AG09309 (cell line): ENCODE measurements around the gene IFI27L2.
"Not testable (repeated sequence)": the region's sequence is repeated elsewhere in the genome, so short reads cannot be mapped to it uniquely, and the experiment has no call there.

Experiments used
- DNase-seq: peaks from one replicate; pipeline ENCODE4 v3.0.0-alpha.2; 2010; ENCODE audit warnings: low read depth
- H3K4me3 ChIP-seq: 2 replicates; pipeline ENCODE4 v1.5.1; 2011; ENCODE audit warnings: mild to moderate bottlenecking, low read depth, low read length, moderate library complexity; ENCODE audit not compliant: control insufficient read depth
- TF ChIP-seq, protein P1 (sequence below): IDR thresholded peaks from 2 replicates; pipeline ENCODE4 v1.5.1; 2011; ENCODE audit warnings: mild to moderate bottlenecking, low read depth, low read length, inconsistent platforms; ENCODE audit not compliant: insufficient read depth, control insufficient read depth; ENCODE audit errors: missing control alignments

IFI27L2 gene

DNA sequence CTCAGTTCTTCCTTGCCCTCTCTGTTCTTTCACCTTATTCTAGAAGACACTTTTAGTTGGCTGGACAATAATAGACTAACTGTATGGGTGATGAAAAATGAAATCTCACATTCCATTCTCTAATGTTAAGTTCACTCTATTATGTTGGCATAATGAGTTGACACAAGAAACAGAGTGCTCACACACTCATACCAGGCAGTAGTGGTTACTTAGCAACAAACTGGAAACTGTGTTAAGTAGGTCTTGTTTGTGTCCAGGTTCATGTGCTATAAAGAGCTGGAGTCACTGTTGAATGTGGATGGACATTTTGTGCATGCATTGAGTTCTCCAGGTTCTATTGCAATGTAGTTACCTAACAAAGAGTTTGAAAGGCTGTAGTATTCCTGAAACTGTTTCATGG lies 27.8 kb upstream of the IFI27L2 start:
- TF ChIP-seq, protein P1, sequence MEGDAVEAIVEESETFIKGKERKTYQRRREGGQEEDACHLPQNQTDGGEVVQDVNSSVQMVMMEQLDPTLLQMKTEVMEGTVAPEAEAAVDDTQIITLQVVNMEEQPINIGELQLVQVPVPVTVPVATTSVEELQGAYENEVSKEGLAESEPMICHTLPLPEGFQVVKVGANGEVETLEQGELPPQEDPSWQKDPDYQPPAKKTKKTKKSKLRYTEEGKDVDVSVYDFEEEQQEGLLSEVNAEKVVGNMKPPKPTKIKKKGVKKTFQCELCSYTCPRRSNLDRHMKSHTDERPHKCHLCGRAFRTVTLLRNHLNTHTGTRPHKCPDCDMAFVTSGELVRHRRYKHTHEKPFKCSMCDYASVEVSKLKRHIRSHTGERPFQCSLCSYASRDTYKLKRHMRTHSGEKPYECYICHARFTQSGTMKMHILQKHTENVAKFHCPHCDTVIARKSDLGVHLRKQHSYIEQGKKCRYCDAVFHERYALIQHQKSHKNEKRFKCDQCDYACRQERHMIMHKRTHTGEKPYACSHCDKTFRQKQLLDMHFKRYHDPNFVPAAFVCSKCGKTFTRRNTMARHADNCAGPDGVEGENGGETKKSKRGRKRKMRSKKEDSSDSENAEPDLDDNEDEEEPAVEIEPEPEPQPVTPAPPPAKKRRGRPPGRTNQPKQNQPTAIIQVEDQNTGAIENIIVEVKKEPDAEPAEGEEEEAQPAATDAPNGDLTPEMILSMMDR = no peak
- H3K4me3 ChIP-seq = no peak overlapping the region
- DNase-seq = no peak

DNA sequence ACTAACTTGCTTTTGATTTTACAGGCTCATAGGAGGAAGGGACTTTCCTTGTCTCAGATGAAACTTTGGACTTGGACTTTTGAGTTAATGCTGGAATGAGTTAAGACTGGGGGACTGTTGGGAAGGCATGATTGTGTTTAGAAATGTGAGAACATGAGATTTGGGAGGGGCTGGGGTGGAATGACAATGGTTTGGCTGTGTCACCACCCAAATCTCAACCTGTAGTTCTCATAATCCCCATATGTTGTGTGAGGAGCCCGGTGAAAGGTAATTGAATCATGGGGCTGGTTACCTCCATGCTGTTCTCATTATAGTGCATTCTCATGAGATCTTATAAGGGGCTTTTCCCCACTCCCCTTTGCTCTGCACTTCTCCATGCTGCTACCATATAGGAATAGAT lies 26.7 kb upstream of the IFI27L2 start:
- not testable (repeated sequence) for H3K4me3 ChIP-seq, DNase-seq

DNA sequence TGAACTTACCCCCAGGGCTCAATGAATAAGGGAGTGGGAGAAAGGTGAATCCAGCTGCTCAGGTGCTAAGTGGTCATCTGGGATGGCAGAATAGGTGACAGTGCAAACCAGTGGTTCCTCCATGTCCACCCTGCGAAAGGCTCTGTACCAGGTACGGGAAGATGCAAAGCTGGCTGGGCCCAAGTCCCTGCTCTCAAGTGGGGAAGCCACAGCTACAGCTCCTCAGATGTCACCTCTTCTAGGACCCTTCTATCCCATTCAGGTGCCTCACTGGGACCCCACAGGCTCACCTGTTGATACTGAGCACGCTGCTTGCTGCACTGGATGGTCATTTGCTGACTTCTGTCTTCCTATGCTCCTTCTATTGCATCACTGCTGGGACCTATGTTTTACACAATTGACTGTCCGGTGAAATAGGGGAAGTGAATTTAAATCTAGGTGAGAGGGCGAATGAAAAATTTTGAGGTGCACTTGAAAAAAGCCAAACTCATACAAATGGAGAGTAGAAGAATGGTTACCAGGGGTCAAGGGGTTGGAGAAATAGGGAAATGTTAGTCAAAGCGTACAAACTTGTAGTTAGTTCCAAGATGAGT lies 24.4 kb upstream of the IFI27L2 start:
- TF ChIP-seq, protein P1 = no peak
- H3K4me3 ChIP-seq = no peak overlapping the region
- no peak for DNase-seq

DNA sequence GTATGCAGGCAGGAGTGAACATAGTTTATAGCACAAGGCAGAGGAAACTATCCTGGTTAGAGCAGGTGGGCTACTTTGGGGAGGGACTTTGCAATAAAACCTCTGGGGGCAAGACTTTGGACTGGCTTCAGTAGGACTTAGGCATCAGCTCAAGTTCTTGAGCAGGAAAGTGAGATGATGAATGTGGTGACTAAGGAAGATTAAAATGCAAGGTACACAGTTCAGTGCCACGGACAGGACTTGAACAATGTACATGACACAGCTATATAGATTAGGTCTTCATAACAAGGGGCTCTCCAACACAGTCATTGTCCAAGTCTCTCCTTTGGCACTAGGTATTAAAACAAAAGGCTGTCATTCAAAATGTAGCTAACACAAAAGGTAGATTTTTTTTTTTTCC lies 23.3 kb upstream of the IFI27L2 start:
- TF ChIP-seq, protein P1 = no peak
- no peak for DNase-seq
- H3K4me3 ChIP-seq = no peak overlapping the region

DNA sequence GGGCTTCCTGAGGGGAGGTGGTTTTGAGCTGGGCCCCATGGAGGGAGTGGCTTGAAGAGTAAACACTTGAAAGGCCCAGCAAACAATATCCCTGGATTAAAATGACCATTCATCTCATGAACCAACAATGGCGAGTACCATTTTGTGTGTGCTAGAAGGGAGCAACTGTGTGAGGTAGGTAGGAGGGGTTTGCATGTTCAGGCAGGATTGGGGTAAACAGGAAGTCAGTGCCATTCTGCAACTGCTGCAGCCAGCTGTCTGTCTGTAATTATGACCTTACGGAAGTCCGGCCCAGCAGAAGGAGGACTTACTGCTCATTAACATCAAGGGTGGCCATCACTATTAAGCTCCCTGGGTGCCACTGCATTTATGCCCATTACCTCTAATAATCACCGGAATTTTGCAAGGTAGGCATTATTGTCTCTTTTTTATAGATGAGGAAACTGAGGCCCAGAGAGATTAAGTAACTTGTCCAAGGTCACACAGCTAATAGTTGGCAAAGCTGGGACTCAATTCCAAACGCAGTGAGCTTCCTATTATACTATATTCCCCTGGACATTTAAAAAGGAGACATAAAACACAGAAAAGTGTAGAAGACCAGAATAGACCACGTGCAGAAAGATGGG lies 16.6 kb upstream of the IFI27L2 start:
- DNase-seq = no peak
- no peak overlapping the region for H3K4me3 ChIP-seq
- TF ChIP-seq, protein P1 = no peak

DNA sequence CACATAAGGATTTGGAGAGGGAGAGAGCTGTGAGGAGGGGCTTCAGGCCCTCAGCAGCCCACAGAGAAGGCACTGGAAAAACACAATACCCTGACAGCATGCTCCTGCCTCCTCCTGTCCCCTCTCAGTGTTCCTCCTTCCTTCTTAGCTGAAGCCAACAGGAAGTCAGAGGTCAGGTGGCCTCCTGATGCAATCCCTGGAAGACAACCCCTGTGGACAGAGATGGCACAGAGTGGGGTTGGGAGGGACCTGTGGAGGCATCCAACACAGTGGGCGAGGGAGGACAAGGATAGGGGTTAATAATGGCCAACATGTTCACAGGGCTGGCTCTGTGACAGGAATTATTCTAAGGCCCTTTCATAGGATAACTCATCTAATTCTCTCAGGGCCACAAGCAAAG lies 15.4 kb upstream of the IFI27L2 start:
- H3K4me3 ChIP-seq = no peak overlapping the region
- DNase-seq = no peak
- TF ChIP-seq, protein P1 = no peak

DNA sequence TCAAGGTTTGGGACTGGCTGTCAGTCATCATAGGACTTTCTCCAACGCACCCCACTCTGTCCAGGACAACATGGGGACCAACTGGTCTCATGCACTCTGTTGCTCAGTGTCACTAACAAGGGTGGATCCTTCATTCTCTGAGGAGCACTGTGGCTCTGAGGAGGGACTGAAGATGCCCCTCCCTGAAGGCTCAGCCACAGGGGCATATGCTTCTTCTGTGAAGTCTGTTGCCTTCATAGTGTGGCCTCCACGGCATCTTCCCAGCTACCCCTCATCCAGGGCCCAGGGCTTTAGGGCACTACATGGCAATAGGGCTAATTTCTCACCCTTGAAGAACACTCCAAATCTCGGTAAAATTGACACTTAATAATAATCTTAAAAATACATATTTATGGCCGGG lies 14.3 kb upstream of the IFI27L2 start:
- TF ChIP-seq, protein P1 = no peak
- H3K4me3 ChIP-seq = no peak overlapping the region
- no peak for DNase-seq
